GM12891 (cell line): ENCODE data around the gene DMD.

Source experiments
- PAX5 ChIP-seq: IDR thresholded peaks from 2 replicates; pipeline ENCODE4 v1.6.1; 2011; ENCODE audit warnings: low read length, moderate library complexity, mild to moderate bottlenecking; ENCODE audit not compliant: insufficient read depth, severe bottlenecking
- POLR2A ChIP-seq: IDR thresholded peaks from 2 replicates; pipeline ENCODE4 v1.6.1; 2011; ENCODE audit warnings: low read depth, low read length, control low read depth
- POLR2AphosphoS5 ChIP-seq: IDR thresholded peaks from 2 replicates; pipeline ENCODE4 v1.6.1; 2011; ENCODE audit warnings: low read depth, low read length, control low read depth
- SPI1 ChIP-seq: IDR thresholded peaks from 2 replicates; pipeline ENCODE4 v1.6.1; 2011; ENCODE audit warnings: low read depth, low read length, control low read depth
- TAF1 ChIP-seq: IDR thresholded peaks from 2 replicates; pipeline ENCODE4 v1.6.1; 2011; ENCODE audit warnings: low read depth, low read length, control low read depth

DNA sequence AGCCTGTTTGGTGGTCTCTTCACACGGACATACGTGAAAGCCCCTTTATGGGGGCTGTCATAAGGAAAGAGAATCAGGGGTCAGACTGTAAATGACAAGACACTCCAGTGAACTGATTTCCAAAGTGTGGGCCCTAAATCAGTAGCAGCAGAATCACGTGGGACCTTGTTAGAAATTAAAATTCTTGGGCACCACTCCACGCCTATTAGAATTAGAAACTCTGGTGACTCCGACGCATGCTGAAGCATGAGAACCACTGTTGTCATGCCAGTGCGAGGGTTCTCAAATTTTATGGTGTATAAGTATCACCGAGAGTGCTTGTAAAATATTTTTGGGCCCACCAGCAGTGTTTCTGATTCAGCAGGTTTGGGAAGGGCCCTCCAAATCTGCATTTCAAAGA lies 672.8 kb downstream of the DMD start:
- TF ChIP-seq POLR2A (no peak), POLR2AphosphoS5 (no peak), PAX5 (no peak), TAF1 (no peak), SPI1 (no peak)
